ENCODE results near the gene GMPR. TPM values are rescaled to one million over a fixed set of nuclear protein-coding genes. Genes with fewer than 3 reads are reported as not detected.

GMPR gene
- total and polyA plus RNA-seq, 10 of the 15 experiments (the other 5 are each of a cell fraction or from before 2014, with no cell fraction given), result 0.15 to 1.8 (median 0.49) TPM; not detected in 1

DNA sequence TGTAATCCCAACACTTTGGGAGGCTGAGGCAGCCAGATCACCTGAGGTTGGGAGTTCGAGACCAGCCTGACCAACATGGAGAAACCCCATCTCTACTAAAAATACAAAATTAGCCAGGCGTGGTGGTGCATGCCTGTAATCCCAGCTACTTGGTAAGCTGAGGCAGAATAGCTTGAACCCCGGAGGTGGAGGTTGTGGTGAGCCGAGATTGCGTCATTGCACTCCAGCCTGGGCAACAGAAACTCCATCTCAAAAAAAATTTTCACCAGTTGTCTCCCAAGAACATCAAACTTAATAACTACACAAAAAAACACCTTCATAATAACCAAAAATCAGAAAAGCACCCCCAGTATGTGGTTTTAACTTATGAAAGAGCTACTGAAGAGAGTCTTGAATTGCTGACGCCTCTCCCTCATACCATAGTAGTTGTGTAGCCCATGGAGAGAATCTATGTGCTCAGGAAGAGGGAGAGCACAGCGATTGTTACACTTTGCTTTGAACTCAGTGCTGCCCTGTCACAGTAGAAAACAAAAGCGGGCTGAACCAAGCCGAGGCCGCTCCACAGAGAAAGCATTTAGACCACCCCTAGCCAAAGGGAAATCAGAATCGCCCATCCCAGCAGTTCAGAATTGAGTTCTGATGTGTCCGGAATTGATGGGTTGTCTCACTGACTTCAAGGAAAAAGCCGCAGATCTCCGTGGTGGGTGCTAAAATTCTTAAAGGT lies 42.0 kb upstream of the GMPR start (continued):
- TF ChIP-seq, protein P1, sequence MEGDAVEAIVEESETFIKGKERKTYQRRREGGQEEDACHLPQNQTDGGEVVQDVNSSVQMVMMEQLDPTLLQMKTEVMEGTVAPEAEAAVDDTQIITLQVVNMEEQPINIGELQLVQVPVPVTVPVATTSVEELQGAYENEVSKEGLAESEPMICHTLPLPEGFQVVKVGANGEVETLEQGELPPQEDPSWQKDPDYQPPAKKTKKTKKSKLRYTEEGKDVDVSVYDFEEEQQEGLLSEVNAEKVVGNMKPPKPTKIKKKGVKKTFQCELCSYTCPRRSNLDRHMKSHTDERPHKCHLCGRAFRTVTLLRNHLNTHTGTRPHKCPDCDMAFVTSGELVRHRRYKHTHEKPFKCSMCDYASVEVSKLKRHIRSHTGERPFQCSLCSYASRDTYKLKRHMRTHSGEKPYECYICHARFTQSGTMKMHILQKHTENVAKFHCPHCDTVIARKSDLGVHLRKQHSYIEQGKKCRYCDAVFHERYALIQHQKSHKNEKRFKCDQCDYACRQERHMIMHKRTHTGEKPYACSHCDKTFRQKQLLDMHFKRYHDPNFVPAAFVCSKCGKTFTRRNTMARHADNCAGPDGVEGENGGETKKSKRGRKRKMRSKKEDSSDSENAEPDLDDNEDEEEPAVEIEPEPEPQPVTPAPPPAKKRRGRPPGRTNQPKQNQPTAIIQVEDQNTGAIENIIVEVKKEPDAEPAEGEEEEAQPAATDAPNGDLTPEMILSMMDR (IDR thresholded peaks at IDR 0.05 in 2 of 3, conservative IDR thresholded peaks at IDR 0.05 in 1 of 3; ENCODE audit: control insufficient read depth in 2 of 3, extremely low read depth in 1 of 3, insufficient read depth in 1 of 3, low read depth in 3 of 3, low read length in 3 of 3), result no peak
- TF ChIP-seq HDAC2 (IDR thresholded peaks at IDR 0.05), result no peak
- no peak for TF ChIP-seq CBX3 (IDR thresholded peaks at IDR 0.05; ENCODE audit: borderline replicate concordance, low read depth)

DNA sequence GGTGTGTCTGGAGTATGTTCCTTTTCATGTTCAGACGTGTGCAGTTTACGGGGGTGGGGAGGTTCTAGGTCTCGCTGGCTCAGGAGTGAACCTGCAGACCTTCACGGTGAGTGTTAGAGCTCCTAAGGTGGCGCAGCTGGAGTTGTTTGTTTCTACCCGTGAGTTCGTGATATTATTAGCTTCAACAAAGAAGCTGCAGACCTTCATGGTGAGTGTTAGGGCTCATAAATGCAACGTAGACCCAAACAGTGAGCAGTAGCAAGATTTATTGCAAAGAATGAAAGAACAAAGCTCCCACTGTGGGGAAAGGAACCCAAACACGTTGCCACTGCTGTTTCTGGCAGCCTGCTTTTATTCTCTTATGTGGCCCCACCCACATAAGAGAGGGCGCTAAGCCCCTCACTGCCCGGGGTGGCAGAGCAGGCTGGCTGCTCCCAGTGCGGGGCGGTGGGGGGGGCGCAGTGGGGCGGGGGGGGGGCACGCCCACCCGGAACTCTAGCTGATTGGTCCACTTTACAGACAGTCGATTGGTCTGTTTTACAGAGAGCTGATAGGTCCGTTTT lies 41.3 kb upstream of the GMPR start:
- H3K4me3 ChIP-seq, result no peak overlapping the region
- TF ChIP-seq SMARCA5 (IDR thresholded peaks at IDR 0.05) (no peak), MTA2 (IDR thresholded peaks at IDR 0.05; ENCODE audit: low read depth) (no peak), TCF12 (IDR thresholded peaks at IDR 0.05; ENCODE audit: low read depth, low read length) (no peak), FOXM1 (IDR thresholded peaks at IDR 0.05; ENCODE audit: low read depth, low read length) (no peak), ZNF384 (IDR thresholded peaks at IDR 0.05; ENCODE audit: borderline replicate concordance, low read depth, low read length) (no peak), ZNF274 (IDR thresholded peaks at IDR 0.05; ENCODE audit: insufficient read depth, insufficient read length) (no peak), ZNF24 (IDR thresholded peaks at IDR 0.05) (no peak)
- TF ChIP-seq, protein P2, sequence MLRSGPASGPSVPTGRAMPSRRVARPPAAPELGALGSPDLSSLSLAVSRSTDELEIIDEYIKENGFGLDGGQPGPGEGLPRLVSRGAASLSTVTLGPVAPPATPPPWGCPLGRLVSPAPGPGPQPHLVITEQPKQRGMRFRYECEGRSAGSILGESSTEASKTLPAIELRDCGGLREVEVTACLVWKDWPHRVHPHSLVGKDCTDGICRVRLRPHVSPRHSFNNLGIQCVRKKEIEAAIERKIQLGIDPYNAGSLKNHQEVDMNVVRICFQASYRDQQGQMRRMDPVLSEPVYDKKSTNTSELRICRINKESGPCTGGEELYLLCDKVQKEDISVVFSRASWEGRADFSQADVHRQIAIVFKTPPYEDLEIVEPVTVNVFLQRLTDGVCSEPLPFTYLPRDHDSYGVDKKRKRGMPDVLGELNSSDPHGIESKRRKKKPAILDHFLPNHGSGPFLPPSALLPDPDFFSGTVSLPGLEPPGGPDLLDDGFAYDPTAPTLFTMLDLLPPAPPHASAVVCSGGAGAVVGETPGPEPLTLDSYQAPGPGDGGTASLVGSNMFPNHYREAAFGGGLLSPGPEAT (IDR thresholded peaks at IDR 0.05; ENCODE audit: low read depth), result no peak
- H3K9ac ChIP-seq (ENCODE audit: control insufficient read depth, insufficient read depth, low read length), result no peak overlapping the region
- no peak overlapping the region for H3K27ac ChIP-seq (ENCODE audit: control insufficient read depth, insufficient read depth)
- DNase-seq (ENCODE audit: low read depth, low spot score), result no peak
- H3K79me2 ChIP-seq (ENCODE audit: control insufficient read depth, insufficient read depth, low read length), result no peaks in the 10 kb centered on the region
- ChIA-PET SMC1A (ENCODE audit: uncharacterized antibody, unreplicated experiment) (interaction anchor here (0.8 to 1.5 kb wide), 4 partner anchors 8 to 66 kb away, joined by 3 to 6 read pairs (median 4); no protein-coding TSS in a partner anchor), POLR2A (no interaction called here), RAD21 (ENCODE audit: unreplicated experiment) (interaction anchor here (0.6 to 1.1 kb wide), 2 partner anchors 14 to 64 kb away, joined by 3 read pairs; no protein-coding TSS in a partner anchor), CTCF (interaction anchor here (0.6 to 2.1 kb wide), 7 partner anchors 8 to 574 kb away, joined by 3 to 7 read pairs (median 4); partner anchors contain the start of gene MYLIP)
- H3K27me3 ChIP-seq (replicated peaks in 1 of 2; ENCODE audit: control insufficient read depth in 2 of 2, insufficient read depth in 2 of 2, low read length in 1 of 2), result no peaks in the 10 kb centered on the region; a peak in 2 of 4 replicates
- no peaks in the 10 kb centered on the region for H3K36me3 ChIP-seq (ENCODE audit: control insufficient read depth in 2 of 2, insufficient read depth in 2 of 2, low read length in 1 of 2)
- no peak overlapping the region for H2AFZ ChIP-seq (ENCODE audit: control insufficient read depth, low read depth, low read length)
- in situ Hi-C loops (cut with MboI), result no loop called here
- H3K4me1 ChIP-seq (ENCODE audit: control insufficient read depth, insufficient read depth, low read length), result no peaks in the 10 kb centered on the region
- intact Hi-C loops (cut with micrococcal nuclease; ENCODE audit: unreplicated experiment), result no loop called here
- H4K20me1 ChIP-seq (ENCODE audit: control insufficient read depth, insufficient read depth), result no peaks in the 10 kb centered on the region
- 73% methylated on average over 19 of the region's 19 CpGs for WGBS (ENCODE audit: insufficient coverage, insufficient replicate concordance, low lambda C conversion rate, missing lambda C conversion rate)
- no peak for ATAC-seq
- no peaks in the 10 kb centered on the region for H3K9me3 ChIP-seq (replicated peaks; ENCODE audit: control insufficient read depth, insufficient read depth, low read length)
- no TSS peak for BruUV-seq (replicated peaks)
- no peak overlapping the region for H3K4me2 ChIP-seq (ENCODE audit: control insufficient read depth, insufficient read depth)
- FAIRE-seq, result no peak
